Central memory CD4-positive, alpha-beta T cell (primary cell): ENCODE results near the gene SNX19.
A peak's percentile ranks its signal among the peaks of the same experiment; 100 is the strongest.
"Not testable (repeated sequence)": the region's sequence is repeated elsewhere in the genome, so short reads cannot be mapped to it uniquely, and the experiment has no call there.

ENCODE experiments used
- DNase-seq: peaks from one replicate; pipeline ENCODE4 v3.0.0; 2022

The SNX19 gene

GRCh38 chr11:130872102-130872501 lies 44.2 kb downstream of the SNX19 start:
- no peak for DNase-seq

GRCh38 chr11:130871616-130872015 lies 44.7 kb downstream of the SNX19 start:
- DNase-seq, result no peak

- DNase-seq, result no peak
Observed at GRCh38 chr11:130868721-130869390, 47.4 kb downstream of the SNX19 start.

GRCh38 chr11:130868086-130868710 lies 48.1 kb downstream of the SNX19 start:
- no peak for DNase-seq

- no peak for DNase-seq
Observed at GRCh38 chr11:130866831-130867230, 49.4 kb downstream of the SNX19 start.

- DNase-seq, result no peak
Observed at GRCh38 chr11:130865774-130866114, 50.5 kb downstream of the SNX19 start.

GRCh38 chr11:130865091-130865773 lies 51.0 kb downstream of the SNX19 start:
- no peak for DNase-seq

GRCh38 chr11:130861902-130862860 lies 54.1 kb downstream of the SNX19 start:
- DNase-seq, result peak; percentile 79

GRCh38 chr11:130861283-130861682 lies 55.0 kb downstream of the SNX19 start:
- DNase-seq, result no peak

- DNase-seq, result no peak
Observed at GRCh38 chr11:130859886-130860285, 56.4 kb downstream of the SNX19 start.

- DNase-seq, result no peak
Observed at GRCh38 chr11:130858215-130858614, 58.1 kb downstream of the SNX19 start.

GRCh38 chr11:130855707-130856106 lies 60.6 kb downstream of the SNX19 start:
- DNase-seq, result not testable (repeated sequence)

- DNase-seq, result no peak
Observed at GRCh38 chr11:130854483-130854882, 61.8 kb downstream of the SNX19 start.

GRCh38 chr11:130852589-130852988 lies 63.7 kb downstream of the SNX19 start:
- no peak for DNase-seq

- no peak for DNase-seq
Observed at GRCh38 chr11:130850185-130850944, 65.9 kb downstream of the SNX19 start.

GRCh38 chr11:130849215-130849568 lies 67.1 kb downstream of the SNX19 start:
- DNase-seq, result no peak

- DNase-seq, result no peak
Observed at GRCh38 chr11:130848361-130849214, 67.7 kb downstream of the SNX19 start.

GRCh38 chr11:130847517-130847916 lies 68.8 kb downstream of the SNX19 start:
- no peak for DNase-seq

GRCh38 chr11:130846606-130847005 lies 69.7 kb downstream of the SNX19 start:
- DNase-seq, result no peak

GRCh38 chr11:130842001-130842400 lies 74.3 kb downstream of the SNX19 start:
- no peak for DNase-seq

- DNase-seq, result no peak
Observed at GRCh38 chr11:130840679-130841078, 75.6 kb downstream of the SNX19 start.
